CD4-positive, alpha-beta T cell treated with Interferon alpha-2 for 1 hour (primary cell): ENCODE measurements around the gene JAK2.
A peak's percentile ranks its signal among the peaks of the same experiment; 100 is the strongest.
"Not testable (repeated sequence)": the region's sequence is repeated elsewhere in the genome, so short reads cannot be mapped to it uniquely, and the experiment has no call there.

Source experiments
- DNase-seq, 2 donors: peaks; one replicate each; pipeline ENCODE4 v3.0.0-alpha.2; 2020 to 2022

The JAK2 gene

GRCh38 chr9:4982721-4983482, 2.2 kb upstream of the JAK2 start:
- DNase-seq = no peak

GRCh38 chr9:4983601-4984165, 1.4 kb upstream of the JAK2 start:
- DNase-seq = peak in 1 of 2 donors; percentile 5

- no peak for DNase-seq
These were observed 876 bp upstream of the JAK2 start for GRCh38 chr9:4984171-4984620.

- DNase-seq = peak; percentile 19 to 39
These were observed 554 bp downstream of the JAK2 start for GRCh38 chr9:4985386-4986266.

GRCh38 chr9:4986296-4986695, 1.2 kb downstream of the JAK2 start:
- DNase-seq = no peak

GRCh38 chr9:4986783-4987182, 1.7 kb downstream of the JAK2 start:
- DNase-seq = no peak

GRCh38 chr9:4987961-4988421, 2.9 kb downstream of the JAK2 start:
- peak; percentile 48 to 76 for DNase-seq

GRCh38 chr9:4992872-4993271, 7.8 kb downstream of the JAK2 start:
- no peak for DNase-seq

GRCh38 chr9:4994166-4994890, 9.3 kb downstream of the JAK2 start:
- DNase-seq = no peak

- DNase-seq = no peak
These were observed 12.1 kb downstream of the JAK2 start for GRCh38 chr9:4997196-4997595.

GRCh38 chr9:4997631-4998030, 12.6 kb downstream of the JAK2 start:
- DNase-seq = no peak

- DNase-seq = no peak
These were observed 17.7 kb downstream of the JAK2 start for GRCh38 chr9:5002811-5003210.

GRCh38 chr9:5004481-5004880, 19.4 kb downstream of the JAK2 start:
- DNase-seq = no peak

GRCh38 chr9:5008202-5008601, 23.1 kb downstream of the JAK2 start:
- no peak for DNase-seq

- DNase-seq = no peak
These were observed 28.3 kb downstream of the JAK2 start for GRCh38 chr9:5013374-5013773.

GRCh38 chr9:5015934-5016333, 30.9 kb downstream of the JAK2 start:
- DNase-seq = no peak

GRCh38 chr9:5025416-5025815, 40.3 kb downstream of the JAK2 start:
- DNase-seq = no peak

GRCh38 chr9:5031941-5032340, 46.9 kb downstream of the JAK2 start:
- DNase-seq = not testable (repeated sequence)

GRCh38 chr9:5040730-5041389, 55.8 kb downstream of the JAK2 start:
- no peak for DNase-seq

GRCh38 chr9:5041390-5042115, 56.5 kb downstream of the JAK2 start:
- no peak for DNase-seq

GRCh38 chr9:5042661-5043178, 57.6 kb downstream of the JAK2 start:
- no peak for DNase-seq
